Vagina (tissue), 2 donors: ENCODE measurements around the gene TRIM36.

Experiments
- CTCF ChIP-seq, 3 experiments: fragments of 450-650 bp in 2 of 3; fragments of 200-600 bp in 1 of 3; sonication (generic) in 1 of 3; IDR thresholded peaks; one replicate each; pipeline ENCODE4 v1.5.1; 2017 to 2019; ENCODE audit warnings: antibody characterized with exemption in 3 of 3, mild to moderate bottlenecking in 2 of 3, moderate library complexity in 2 of 3
- POLR2A ChIP-seq, 2 donors: fragments of 450-650 bp; IDR thresholded peaks; one replicate each; pipeline ENCODE4 v1.6.1; 2017; ENCODE audit warnings: antibody characterized with exemption in 2 of 2, mild to moderate bottlenecking in 2 of 2, moderate library complexity in 2 of 2
- POLR2AphosphoS5 ChIP-seq, 2 donors: sonication (generic); formaldehyde crosslinking; IDR thresholded peaks; one replicate each; pipeline ENCODE4 v1.9.0; 2017; ENCODE audit warnings: antibody characterized with exemption in 2 of 2, mild to moderate bottlenecking in 2 of 2, low read depth in 1 of 2; ENCODE audit not compliant: insufficient read depth in 1 of 2

- no peak for TF ChIP-seq CTCF (IDR thresholded peaks at IDR 0.05)
- TF ChIP-seq POLR2A (IDR thresholded peaks at IDR 0.05) = no peak
- TF ChIP-seq POLR2AphosphoS5 (IDR thresholded peaks at IDR 0.05; ENCODE audit: insufficient read depth in 1 of 2, low read depth in 1 of 2) = no peak
Measured at GRCh38 chr5:115168829-115169486, 750 bp downstream of the TRIM36 start.
